K562 (cell line): ENCODE measurements around the gene QARS1. TPM values are rescaled to one million over a fixed set of nuclear protein-coding genes. Genes with fewer than 3 reads are reported as not detected.

ENCODE experiments used
- ATAC-seq: fragments of 200-7000 bp; cut with Tn5 transposase; 3 replicates; pipeline ENCODE4 v1.9.1; 2020; ENCODE audit warnings: moderate library complexity
- BruUV-seq: library from RNA; stranded (reverse); fragments of 400-500 nt; replicated peaks from 2 replicates; lab custom pipeline; 2021; lab: Mats Ljungman, UMichigan
- CTCF ChIA-PET: fragments of 300-600 bp; formaldehyde crosslinking; extraction: SDS; loops from one replicate; lab custom pipeline; 2021; ENCODE audit warnings: low intra/inter-chr PET ratio; lab: Yijun Ruan, JAX
- POLR2A ChIA-PET: fragments of 300-600, 350-650 bp; sonication (Branson Sonifier 250); formaldehyde crosslinking; extraction: SDS; loops from one replicate; lab custom pipeline; 2021; ENCODE audit warnings: antibody characterized with exemption, inconsistent platforms; lab: Yijun Ruan, JAX
- DNase-seq, 4 experiments: peaks; one replicate each; pipeline versions ENCODE4 v3.0.0 to v3.0.0-alpha.2; 2011 to 2018; ENCODE audit warnings: low spot score in 3 of 4, mixed read lengths in 3 of 4; ENCODE audit errors: extremely low read depth in 1 of 4
- FAIRE-seq: peaks from 2 replicates; lab custom pipeline; 2011; peaks lifted over from hg19 to GRCh38; lab: Jason Lieb, UNC
- H2AFZ ChIP-seq: 2 replicates; pipeline ENCODE4 v1.6.0; 2011; ENCODE audit warnings: low read depth, low read length, control low read depth, inconsistent platforms
- H3K27ac ChIP-seq: fragments of 200-600 bp; 3 replicates; pipeline ENCODE4 v1.8.0; 2011; ENCODE audit warnings: low read depth, mild to moderate bottlenecking, control low read depth, inconsistent platforms, low read length, moderate library complexity, mixed read lengths; ENCODE audit errors: extremely low read depth
- H3K27me3 ChIP-seq, 2 experiments: fragments of 300-600 bp in 1 of 2; 2 replicates in 1 of 2; 3 replicates in 1 of 2; pipeline versions ENCODE4 v1.6.0 to v1.8.0; 2011; ENCODE audit warnings: inconsistent platforms in 2 of 2, low read length in 2 of 2, mild to moderate bottlenecking in 1 of 2, mixed read lengths in 1 of 2, moderate library complexity in 1 of 2; ENCODE audit not compliant: control insufficient read depth in 2 of 2, insufficient read depth in 2 of 2
- H3K36me3 ChIP-seq: fragments of 300-600 bp; 3 replicates; pipeline ENCODE4 v1.8.0; 2011; ENCODE audit warnings: mild to moderate bottlenecking, low read length, inconsistent platforms; ENCODE audit not compliant: control insufficient read depth, insufficient read depth
- H3K4me1 ChIP-seq, 2 experiments: fragments of 200-600 bp in 1 of 2; replicated peaks in 1 of 2; 2 replicates in 1 of 2; 3 replicates in 1 of 2; pipeline versions ENCODE4 v1.5.1 to v1.8.0; 2011; ENCODE audit warnings: inconsistent platforms in 2 of 2, low read length in 2 of 2, mild to moderate bottlenecking in 1 of 2, mixed read lengths in 1 of 2, moderate library complexity in 1 of 2; ENCODE audit not compliant: control insufficient read depth in 2 of 2, insufficient read depth in 2 of 2
- H3K4me2 ChIP-seq: 2 replicates; pipeline ENCODE4 v1.6.1; 2011; ENCODE audit warnings: low read length, control low read depth, inconsistent platforms, mixed read lengths; ENCODE audit not compliant: insufficient read depth
- H3K4me3 ChIP-seq: fragments of 200-600 bp; sonication (generic), shearing (Covaris generic); 2 replicates; pipeline ENCODE4 v1.5.1; 2016; ENCODE audit warnings: control low read depth, inconsistent platforms
- H3K79me2 ChIP-seq: fragments of 200-600 bp; 3 replicates; pipeline ENCODE4 v1.8.0; 2011; ENCODE audit warnings: low read length, inconsistent platforms; ENCODE audit not compliant: control insufficient read depth, insufficient read depth
- H3K9ac ChIP-seq, 2 experiments: 2 replicates each; pipeline versions ENCODE4 v1.6.0 to v1.6.1; 2011; ENCODE audit warnings: low read depth in 2 of 2, low read length in 2 of 2, control low read depth in 1 of 2, inconsistent platforms in 1 of 2, mild to moderate bottlenecking in 1 of 2, mixed read lengths in 1 of 2; ENCODE audit not compliant: insufficient read depth in 1 of 2
- H3K9me1 ChIP-seq: one replicate; pipeline ENCODE4 v1.6.0; 2011; ENCODE audit warnings: inconsistent platforms, mild to moderate bottlenecking, low read length, moderate library complexity; ENCODE audit not compliant: control insufficient read depth, insufficient read depth
- H3K9me3 ChIP-seq: replicated peaks from 2 replicates; pipeline ENCODE4 v1.5.1; 2011; ENCODE audit warnings: low read depth, low read length, inconsistent platforms; ENCODE audit not compliant: control insufficient read depth, insufficient read depth
- H4K20me1 ChIP-seq: replicated peaks from 2 replicates; pipeline ENCODE4 v1.6.1; 2011; ENCODE audit warnings: low read length, inconsistent platforms, mixed read lengths; ENCODE audit not compliant: control insufficient read depth, insufficient read depth
- KAT8 ChIP-seq: fragments of 450-650 bp; IDR thresholded peaks from 2 replicates; pipeline ENCODE4 v1.6.1; 2016; ENCODE audit warnings: low read depth, mild to moderate bottlenecking
- MAX ChIP-seq: sonication (generic); formaldehyde crosslinking; IDR thresholded peaks from 2 replicates; pipeline ENCODE4 v1.9.0; 2022; ENCODE audit warnings: mild to moderate bottlenecking, missing genetic modification reagents
- MTA3 ChIP-seq: fragments of 450-650 bp; formaldehyde crosslinking; IDR thresholded peaks from 2 replicates; pipeline ENCODE4 v1.6.1; 2017; ENCODE audit warnings: mild to moderate bottlenecking, borderline replicate concordance
- MYC ChIP-seq, 2 experiments: fragments of 250-450 bp in 1 of 2; sonication (Bioruptor Pico) in 1 of 2; IDR thresholded peaks; 2 replicates each; pipeline versions ENCODE4 v1.5.1 to v1.6.1; 2012 to 2021; ENCODE audit warnings: low read depth in 2 of 2, borderline replicate concordance in 1 of 2, improper control_type of control experiment in 1 of 2, low read length in 1 of 2, mild to moderate bottlenecking in 1 of 2, moderate library complexity in 1 of 2
- POLR2G ChIP-seq: fragments of 200-400 bp; formaldehyde crosslinking; IDR thresholded peaks from 2 replicates; pipeline ENCODE4 v1.6.1; 2017; ENCODE audit warnings: low read depth, mild to moderate bottlenecking, antibody characterized with exemption, low read length, moderate library complexity
- SIN3A ChIP-seq, 2 experiments: fragments of 150-350 bp in 1 of 2; IDR thresholded peaks; 2 replicates each; pipeline ENCODE4 v1.6.1; 2011 to 2016; ENCODE audit warnings: borderline replicate concordance in 2 of 2, low read depth in 2 of 2, low read length in 2 of 2, mild to moderate bottlenecking in 2 of 2, moderate library complexity in 2 of 2; ENCODE audit not compliant: control insufficient read depth in 1 of 2
- U2AF2 ChIP-seq: fragments of 200-400 bp; formaldehyde crosslinking; optimal IDR thresholded peaks from 2 replicates; pipeline ENCODE3; 2017; ENCODE audit warnings: low read depth, mild to moderate bottlenecking, low read length
- ZNF561 ChIP-seq: fragments of 450-650 bp; formaldehyde crosslinking; conservative IDR thresholded peaks from 2 replicates; pipeline ENCODE4 v1.4.0; 2020; ENCODE audit warnings: mild to moderate bottlenecking, moderate library complexity
- WGBS: fragments of 100-300 bp; shearing (Covaris generic); methylation state at CpG from one replicate; pipeline ENCODE4 v1.1.6; 2016; ENCODE audit warnings: low coverage, mixed read lengths; ENCODE audit not compliant: insufficient coverage; ENCODE audit errors: missing lambda C conversion rate; 5-methylcytosine and 5-hydroxymethylcytosine counted together
- in situ Hi-C: fragments of 300-500 bp; cut with MboI; formaldehyde crosslinking; loops from 4 replicates; pipeline ENCODE4 v1.15.0; 2018; ENCODE audit warnings: inconsistent platforms, mixed read lengths
- intact Hi-C: fragments of 100-400 bp; cut with micrococcal nuclease; formaldehyde crosslinking; loops from 2 replicates; pipeline ENCODE4 v1.14.2; 2022
- polyA plus RNA-seq, 8 experiments: library from polyadenylated mRNA; depleted of rRNA in 4 of 8; stranded (reverse) in 5 of 8; unstranded in 3 of 8; fragments of >200 nt; fragmentation: Nextera tagmentation in 2 of 8; fragmentation: Illumina TruSeq in 1 of 8; extraction: Ambion mirVana in 2 of 8; extraction: Trizol in 1 of 8; gene quantifications; 2 replicates each; pipeline versions ENCODE4 v1.2.1 to v1.2.3, GENCODE V29; 2011 to 2014; ENCODE audit warnings: inconsistent platforms in 1 of 8, missing spikeins in 1 of 8
- total RNA-seq, 7 experiments: library from RNA; depleted of rRNA in 6 of 7; stranded (reverse); fragments of >200 nt in 6 of 7; fragmentation: Illumina TruSeq in 2 of 7; extraction: Trizol in 2 of 7; gene quantifications; 2 replicates each; pipeline versions ENCODE4 v1.2.1 to v1.2.3, GENCODE V29; 2011 to 2021; ENCODE audit warnings: low replicate concordance in 1 of 7
- TF ChIP-seq, protein P1 (sequence below): sonication (generic); formaldehyde crosslinking; IDR thresholded peaks from 2 replicates; pipeline ENCODE4 v1.8.0; 2022; ENCODE audit warnings: mild to moderate bottlenecking, missing genetic modification reagents

Gene QARS1
- total and polyA plus RNA-seq, 9 of the 15 experiments (the other 6 are each of a cell fraction or from before 2014, with no cell fraction given): 148 to 310 (median 273) TPM

DNA sequence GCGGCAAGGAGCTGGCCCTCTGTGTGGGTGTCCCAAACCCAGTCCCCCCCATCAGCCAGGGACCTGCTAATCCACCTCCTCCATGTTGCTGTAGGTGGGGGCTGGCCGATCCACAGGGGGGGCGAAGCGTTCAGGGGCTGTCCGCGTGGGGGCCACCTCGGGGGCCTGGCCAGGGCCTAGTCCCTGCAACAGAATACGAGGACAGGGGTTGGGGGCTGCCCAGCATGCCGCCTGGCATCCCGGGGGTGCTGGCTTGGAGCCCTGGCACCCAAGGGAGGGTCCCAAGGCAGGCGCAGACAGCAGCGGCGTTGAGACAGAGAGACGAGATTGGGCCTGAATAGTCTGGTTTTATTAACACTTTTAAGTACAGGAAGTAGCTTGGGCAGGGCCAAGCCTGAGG, 3.8 kb upstream of the QARS1 start:
- no peaks in the 10 kb centered on the region for H3K9me1 ChIP-seq
- DNase-seq: no peak
- no peak overlapping the region for H3K27ac ChIP-seq
- H4K20me1 ChIP-seq: no peaks in the 10 kb centered on the region
- no CpG with 5 or more reads among the region's 14 CpGs for WGBS
- in situ Hi-C loops: no loop called here
- ChIA-PET CTCF (no interaction called here), POLR2A (interaction anchor here (0.6 to 1.2 kb wide), 3 partner anchors 13 to 305 kb away, joined by 3 read pairs; partner anchors contain the start of genes QRICH1 and USP19)
- ATAC-seq: no peak
- no TSS peak for BruUV-seq
- FAIRE-seq: no peak
- H3K4me1 ChIP-seq: peaks cover 4 to 13% of the 10 kb centered on the region in 2 experiments; a peak in 4 of 5 replicates
- TF ChIP-seq U2AF2 (no peak), POLR2G (peak; percentile 44; the same call in 1 of the 2 replicates)
- H2AFZ ChIP-seq: no peak overlapping the region
- intact Hi-C loops: no loop called here
- H3K79me2 ChIP-seq: peaks cover 19% of the 10 kb centered on the region
- no peak overlapping the region for H3K4me3 ChIP-seq
- H3K36me3 ChIP-seq: peaks cover 60% of the 10 kb centered on the region; the same call in 2 of the 3 replicates
- no peak overlapping the region for H3K4me2 ChIP-seq
- H3K9me3 ChIP-seq: no peaks in the 10 kb centered on the region
- H3K9ac ChIP-seq: no peak overlapping the region
- no peaks in the 10 kb centered on the region for H3K27me3 ChIP-seq

- peaks cover 9 to 20% of the 10 kb centered on the region in 2 experiments; a peak in 4 of 5 replicates for H3K4me1 ChIP-seq
- peaks cover 31% of the 10 kb centered on the region for H3K79me2 ChIP-seq
- H3K27me3 ChIP-seq: no peaks in the 10 kb centered on the region
- H3K4me2 ChIP-seq: peak overlapping the region; percentile 97
- 0 out of 2 replicates have a peak, but pooled peaks cover 3% of the 10 kb centered on the region for H4K20me1 ChIP-seq
- intact Hi-C loops (loop anchor here (1.0 kb wide), 1 partner anchor 10 kb away; the partner anchor contains the start of gene QRICH1), in situ Hi-C loops (no loop called here)
- peak overlapping the region; percentile 60 for H3K4me3 ChIP-seq
- TF ChIP-seq, protein P1, sequence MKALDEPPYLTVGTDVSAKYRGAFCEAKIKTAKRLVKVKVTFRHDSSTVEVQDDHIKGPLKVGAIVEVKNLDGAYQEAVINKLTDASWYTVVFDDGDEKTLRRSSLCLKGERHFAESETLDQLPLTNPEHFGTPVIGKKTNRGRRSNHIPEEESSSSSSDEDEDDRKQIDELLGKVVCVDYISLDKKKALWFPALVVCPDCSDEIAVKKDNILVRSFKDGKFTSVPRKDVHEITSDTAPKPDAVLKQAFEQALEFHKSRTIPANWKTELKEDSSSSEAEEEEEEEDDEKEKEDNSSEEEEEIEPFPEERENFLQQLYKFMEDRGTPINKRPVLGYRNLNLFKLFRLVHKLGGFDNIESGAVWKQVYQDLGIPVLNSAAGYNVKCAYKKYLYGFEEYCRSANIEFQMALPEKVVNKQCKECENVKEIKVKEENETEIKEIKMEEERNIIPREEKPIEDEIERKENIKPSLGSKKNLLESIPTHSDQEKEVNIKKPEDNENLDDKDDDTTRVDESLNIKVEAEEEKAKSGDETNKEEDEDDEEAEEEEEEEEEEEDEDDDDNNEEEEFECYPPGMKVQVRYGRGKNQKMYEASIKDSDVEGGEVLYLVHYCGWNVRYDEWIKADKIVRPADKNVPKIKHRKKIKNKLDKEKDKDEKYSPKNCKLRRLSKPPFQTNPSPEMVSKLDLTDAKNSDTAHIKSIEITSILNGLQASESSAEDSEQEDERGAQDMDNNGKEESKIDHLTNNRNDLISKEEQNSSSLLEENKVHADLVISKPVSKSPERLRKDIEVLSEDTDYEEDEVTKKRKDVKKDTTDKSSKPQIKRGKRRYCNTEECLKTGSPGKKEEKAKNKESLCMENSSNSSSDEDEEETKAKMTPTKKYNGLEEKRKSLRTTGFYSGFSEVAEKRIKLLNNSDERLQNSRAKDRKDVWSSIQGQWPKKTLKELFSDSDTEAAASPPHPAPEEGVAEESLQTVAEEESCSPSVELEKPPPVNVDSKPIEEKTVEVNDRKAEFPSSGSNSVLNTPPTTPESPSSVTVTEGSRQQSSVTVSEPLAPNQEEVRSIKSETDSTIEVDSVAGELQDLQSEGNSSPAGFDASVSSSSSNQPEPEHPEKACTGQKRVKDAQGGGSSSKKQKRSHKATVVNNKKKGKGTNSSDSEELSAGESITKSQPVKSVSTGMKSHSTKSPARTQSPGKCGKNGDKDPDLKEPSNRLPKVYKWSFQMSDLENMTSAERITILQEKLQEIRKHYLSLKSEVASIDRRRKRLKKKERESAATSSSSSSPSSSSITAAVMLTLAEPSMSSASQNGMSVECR (CRISPR knock-in tag): 0 out of 2 replicates have a peak, but pooled peaks have one; percentile 14
- TF ChIP-seq MTA3 (no peak), SIN3A (IDR thresholded peaks at IDR 0.05; ENCODE audit: borderline replicate concordance in 2 of 2, control insufficient read depth in 1 of 2, low read depth in 2 of 2, low read length in 2 of 2) (0 out of 4 replicates have a peak, but pooled peaks of 1 of the 2 experiments have one; percentile 9), MAX (CRISPR knock-in tag) (peak; percentile 6; the same call in 1 of the 2 replicates), ZNF561 (CRISPR knock-in tag) (no peak), MYC (IDR thresholded peaks at IDR 0.05; ENCODE audit: low read depth, low read length) (peak; percentile 14; the same call in 1 of the 2 replicates), MYC (CRISPR knock-in tag; IDR thresholded peaks at IDR 0.05; ENCODE audit: borderline replicate concordance, low read depth) (no peak), KAT8 (no peak)
- ATAC-seq (peak; percentile 7), DNase-seq (no peak), FAIRE-seq (no peak)
- POLR2A ChIA-PET: interaction anchor here (0.6 to 2.0 kb wide), 4 partner anchors 9 to 16 kb away, joined by 3 to 14 read pairs (median 6); partner anchors contain the start of genes QRICH1 and USP19
- CTCF ChIA-PET: no interaction called here
- peaks cover 63% of the 10 kb centered on the region; the same call in 2 of the 3 replicates for H3K36me3 ChIP-seq
- H3K9me3 ChIP-seq: no peaks in the 10 kb centered on the region
- peak overlapping the region; percentile 84 for H3K27ac ChIP-seq
- 0% methylated on average over 3 of the region's 8 CpGs for WGBS
- TSS peak; percentile 67 for BruUV-seq
- H2AFZ ChIP-seq: peak overlapping the region; percentile 90
- peaks cover 2% of the 10 kb centered on the region for H3K9me1 ChIP-seq
- H3K9ac ChIP-seq: peak overlapping the region; percentile 83 to 98
These were observed 518 bp downstream of the QARS1 start for GRCh38 chr3:49104052-49104426.
